ENCODE data around the gene DHPS.

DHPS gene

GRCh38 chr19:12675399-12675798, 6.3 kb downstream of the DHPS start:
- H3K27ac Mint-ChIP-seq, result no peak overlapping the region
- H3K9me3 Mint-ChIP-seq, result no peaks in the 10 kb centered on the region
- H3K4me3 Mint-ChIP-seq, result no peak overlapping the region
- intact Hi-C loops (cut with micrococcal nuclease), result loop anchor here (10.0 kb wide), 1 partner anchor 791 kb away; the partner anchor contains the start of gene ZNF69
- H3K27me3 Mint-ChIP-seq, result no peaks in the 10 kb centered on the region
- H3K4me1 Mint-ChIP-seq (ENCODE audit: low read depth), result peaks cover 59% of the 10 kb centered on the region
- H3K36me3 Mint-ChIP-seq (ENCODE audit: low read depth), result peaks cover 95% of the 10 kb centered on the region

- Mint-ChIP-seq H3K36me3 (ENCODE audit: low read depth) (peaks cover 96% of the 10 kb centered on the region), H3K4me3 (no peak overlapping the region), H3K4me1 (ENCODE audit: low read depth) (peaks cover 69% of the 10 kb centered on the region), H3K9me3 (no peaks in the 10 kb centered on the region), H3K27ac (no peak overlapping the region), H3K27me3 (no peaks in the 10 kb centered on the region)
- intact Hi-C loops (cut with micrococcal nuclease), result loop anchor here (1.0 to 10.0 kb wide), 3 partner anchors 32 to 788 kb away; partner anchors contain the start of gene ZNF69
Measured at GRCh38 chr19:12672744-12673143, 8.9 kb downstream of the DHPS start.

- intact Hi-C loops (cut with micrococcal nuclease), result loop anchor here (10.0 kb wide), 1 partner anchor 786 kb away; the partner anchor contains the start of gene ZNF69
- H3K36me3 Mint-ChIP-seq (ENCODE audit: low read depth), result peaks cover 89% of the 10 kb centered on the region
- no peaks in the 10 kb centered on the region for H3K27me3 Mint-ChIP-seq
- H3K4me3 Mint-ChIP-seq, result peak overlapping the region; percentile 94
- H3K4me1 Mint-ChIP-seq (ENCODE audit: low read depth), result peaks cover 73% of the 10 kb centered on the region
- no peaks in the 10 kb centered on the region for H3K9me3 Mint-ChIP-seq
- peak overlapping the region; percentile 99 for H3K27ac Mint-ChIP-seq
Measured at GRCh38 chr19:12670159-12670928, 11.3 kb downstream of the DHPS start.

- Mint-ChIP-seq H3K9me3 (no peaks in the 10 kb centered on the region), H3K36me3 (ENCODE audit: low read depth) (peaks cover 89% of the 10 kb centered on the region)
Measured at GRCh38 chr19:12669270-12670158, 12.2 kb downstream of the DHPS start.

GRCh38 chr19:12668932-12669269, 12.8 kb downstream of the DHPS start:
- Mint-ChIP-seq H3K4me3 (peak overlapping the region; percentile 94), H3K4me1 (ENCODE audit: low read depth) (peaks cover 73% of the 10 kb centered on the region), H3K9me3 (no peaks in the 10 kb centered on the region), H3K36me3 (ENCODE audit: low read depth) (peaks cover 89% of the 10 kb centered on the region), H3K27me3 (no peaks in the 10 kb centered on the region), H3K27ac (peak overlapping the region; percentile 99)
- intact Hi-C loops (cut with micrococcal nuclease), result loop anchor here (1.0 to 5.0 kb wide), 2 partner anchors 12 to 57 kb away; partner anchors contain the start of genes DHPS, ZNF490 and ZNF791

More at GRCh38 chr19:12669270-12670158, 12.2 kb downstream of the DHPS start:
- Mint-ChIP-seq H3K27me3 (no peaks in the 10 kb centered on the region), H3K4me3 (peak overlapping the region; percentile 94), H3K4me1 (ENCODE audit: low read depth) (peaks cover 73% of the 10 kb centered on the region), H3K27ac (peak overlapping the region; percentile 99)
- intact Hi-C loops (cut with micrococcal nuclease), result loop anchor here (1.0 to 10.0 kb wide), 3 partner anchors 12 to 785 kb away; partner anchors contain the start of genes DHPS, ZNF490, ZNF69 and ZNF791

- intact Hi-C loops (cut with micrococcal nuclease), result loop anchor here (5.0 kb wide), 1 partner anchor 56 kb away; the partner anchor contains the start of genes ZNF490 and ZNF791
- Mint-ChIP-seq H3K4me1 (ENCODE audit: low read depth) (peaks cover 72% of the 10 kb centered on the region), H3K27ac (peak overlapping the region; percentile 99), H3K9me3 (no peaks in the 10 kb centered on the region), H3K4me3 (peak overlapping the region; percentile 94), H3K27me3 (no peaks in the 10 kb centered on the region), H3K36me3 (ENCODE audit: low read depth) (peaks cover 89% of the 10 kb centered on the region)
Measured at GRCh38 chr19:12668346-12668745, 13.3 kb downstream of the DHPS start.

- no peaks in the 10 kb centered on the region for H3K27me3 Mint-ChIP-seq
- peak overlapping the region; percentile 94 for H3K4me3 Mint-ChIP-seq
- intact Hi-C loops (cut with micrococcal nuclease), result loop anchor here (5.0 kb wide), 1 partner anchor 56 kb away; the partner anchor contains the start of genes ZNF490 and ZNF791
- H3K36me3 Mint-ChIP-seq (ENCODE audit: low read depth), result peaks cover 89% of the 10 kb centered on the region
- peak overlapping the region; percentile 99 for H3K27ac Mint-ChIP-seq
- H3K4me1 Mint-ChIP-seq (ENCODE audit: low read depth), result peaks cover 76% of the 10 kb centered on the region
- no peaks in the 10 kb centered on the region for H3K9me3 Mint-ChIP-seq
Measured at GRCh38 chr19:12667731-12668302, 13.9 kb downstream of the DHPS start.

GRCh38 chr19:12666265-12667048, 15.2 kb downstream of the DHPS start, which contains the start of the genes MAN2B1 and WDR83:
Gene MAN2B1 (minus strand): TSS chr19:12666742. CDS start chr19:12666701, 41 bp downstream.
Gene WDR83 (plus strand): TSS chr19:12666807. CDS start chr19:12669791, 2,984 bp downstream.
- Mint-ChIP-seq H3K36me3 (ENCODE audit: low read depth) (peaks cover 90% of the 10 kb centered on the region), H3K4me3 (peak within 1 kb of the TSS; percentile 99), H3K27ac (peak within 1 kb of the TSS; percentile 100), H3K27me3 (no peaks in the 10 kb centered on the region), H3K4me1 (ENCODE audit: low read depth) (peaks cover 65% of the 10 kb centered on the region), H3K9me3 (no peaks in the 10 kb centered on the region)
- intact Hi-C loops (cut with micrococcal nuclease), result loop anchor here (5.0 kb wide), 1 partner anchor 54 kb away; the partner anchor contains the start of genes ZNF490 and ZNF791

GRCh38 chr19:12665671-12666264, 15.9 kb downstream of the DHPS start:
- Mint-ChIP-seq H3K4me1 (ENCODE audit: low read depth) (peaks cover 64% of the 10 kb centered on the region), H3K36me3 (ENCODE audit: low read depth) (peaks cover 93% of the 10 kb centered on the region), H3K9me3 (no peaks in the 10 kb centered on the region), H3K4me3 (peak overlapping the region; percentile 99), H3K27ac (peak overlapping the region; percentile 100), H3K27me3 (no peaks in the 10 kb centered on the region)
- intact Hi-C loops (cut with micrococcal nuclease), result loop anchor here (5.0 kb wide), 1 partner anchor 53 kb away; the partner anchor contains the start of genes ZNF490 and ZNF791

GRCh38 chr19:12665281-12665573, 16.5 kb downstream of the DHPS start:
- H3K27ac Mint-ChIP-seq, result peak overlapping the region; percentile 100
- no peaks in the 10 kb centered on the region for H3K9me3 Mint-ChIP-seq
- H3K4me1 Mint-ChIP-seq (ENCODE audit: low read depth), result peaks cover 59% of the 10 kb centered on the region
- peaks cover 93% of the 10 kb centered on the region for H3K36me3 Mint-ChIP-seq (ENCODE audit: low read depth)
- H3K4me3 Mint-ChIP-seq, result peak overlapping the region; percentile 99
- intact Hi-C loops (cut with micrococcal nuclease), result loop anchor here (5.0 kb wide), 1 partner anchor 53 kb away; the partner anchor contains the start of genes ZNF490 and ZNF791
- H3K27me3 Mint-ChIP-seq, result no peaks in the 10 kb centered on the region

- peaks cover 93% of the 10 kb centered on the region for H3K36me3 Mint-ChIP-seq (ENCODE audit: low read depth)
- H3K27ac Mint-ChIP-seq, result peak overlapping the region; percentile 100
- intact Hi-C loops (cut with micrococcal nuclease), result loop anchor here (5.0 kb wide), 1 partner anchor 52 kb away; the partner anchor contains the start of genes ZNF490 and ZNF791
- H3K9me3 Mint-ChIP-seq, result no peaks in the 10 kb centered on the region
- peaks cover 54% of the 10 kb centered on the region for H3K4me1 Mint-ChIP-seq (ENCODE audit: low read depth)
- H3K27me3 Mint-ChIP-seq, result no peaks in the 10 kb centered on the region
- H3K4me3 Mint-ChIP-seq, result peak overlapping the region; percentile 99
Measured at GRCh38 chr19:12664406-12665280, 17.0 kb downstream of the DHPS start.
